ENCODE measurements around the gene SLC39A3. TPM values are rescaled to one million over a fixed set of nuclear protein-coding genes. Genes with fewer than 3 reads are reported as not detected.

SLC39A3 gene
- total RNA-seq, 1 experiment from 2014 or later: 39.1 TPM

DNA sequence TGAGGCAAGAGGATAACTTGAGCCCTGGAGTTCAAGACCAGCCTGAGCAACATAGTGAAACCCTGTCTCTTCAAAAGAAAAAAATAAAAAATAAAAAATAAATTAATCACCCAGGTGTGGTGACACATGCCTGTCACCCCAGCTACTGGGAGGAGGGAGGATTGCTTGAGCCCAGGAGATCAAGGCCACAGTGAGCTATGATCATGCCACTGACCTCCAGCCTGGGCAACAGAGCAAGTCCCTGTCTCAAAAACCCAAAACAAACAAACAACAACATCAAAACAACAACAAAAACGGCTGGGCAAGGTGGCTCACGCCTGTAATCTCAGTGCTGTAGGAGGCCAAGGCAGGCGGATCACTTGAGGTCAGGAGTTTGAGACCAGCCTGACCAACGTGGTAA lies 4.3 kb upstream of the SLC39A3 start:
- H3K9ac ChIP-seq (ENCODE audit: low read length): no peak overlapping the region
- no peak for TF ChIP-seq FOSL1 (IDR thresholded peaks at IDR 0.05; ENCODE audit: low read depth)
- H3K79me2 ChIP-seq (ENCODE audit: insufficient read depth, low read length): peaks cover 6% of the 10 kb centered on the region
- H4K20me1 ChIP-seq (ENCODE audit: insufficient read depth): no peaks in the 10 kb centered on the region
- no peak for DNase-seq (ENCODE audit: low read depth, low spot score)
- peaks cover 0 to 3% of the 10 kb centered on the region in 2 experiments; a peak in 3 of 4 replicates for H3K4me1 ChIP-seq (ENCODE audit: control insufficient read depth in 1 of 2, insufficient read depth in 2 of 2, low read length in 2 of 2)
- CTCF ChIA-PET: no interaction called here
- intact Hi-C loops (cut with micrococcal nuclease): no loop called here
- peaks cover 8% of the 10 kb centered on the region for H3K27me3 ChIP-seq (ENCODE audit: insufficient read depth, low read length)
- H3K27ac ChIP-seq (ENCODE audit: low read depth, low read length): no peak overlapping the region
- H2AFZ ChIP-seq (ENCODE audit: low read depth, low read length, poor library complexity, severe bottlenecking): no peak overlapping the region
- POLR2A ChIA-PET: no interaction called here
- H3K9me3 ChIP-seq (ENCODE audit: control insufficient read depth in 1 of 2, insufficient read depth in 1 of 2, low read depth in 1 of 2, low read length in 2 of 2): no peaks in the 10 kb centered on the region
- H3K9me2 ChIP-seq (ENCODE audit: insufficient read depth): no peaks in the 10 kb centered on the region
- no TSS peak for BruUV-seq (replicated peaks)
- RAD21 ChIA-PET (ENCODE audit: low non-redundant PET in 1 of 2, low total read pairs in 2 of 2, uncharacterized antibody in 2 of 2, unreplicated experiment in 2 of 2): no interaction called here
- ATAC-seq: no peak
- no peak overlapping the region for H3K4me3 ChIP-seq (replicated peaks in 1 of 2; ENCODE audit: low read depth in 1 of 2, low read length in 2 of 2)
- no peaks in the 10 kb centered on the region for H3K36me3 ChIP-seq (ENCODE audit: control insufficient read depth in 1 of 2, insufficient read depth in 2 of 2, low read length in 2 of 2)
- no peak overlapping the region for H3K4me2 ChIP-seq (ENCODE audit: low read length)

DNA sequence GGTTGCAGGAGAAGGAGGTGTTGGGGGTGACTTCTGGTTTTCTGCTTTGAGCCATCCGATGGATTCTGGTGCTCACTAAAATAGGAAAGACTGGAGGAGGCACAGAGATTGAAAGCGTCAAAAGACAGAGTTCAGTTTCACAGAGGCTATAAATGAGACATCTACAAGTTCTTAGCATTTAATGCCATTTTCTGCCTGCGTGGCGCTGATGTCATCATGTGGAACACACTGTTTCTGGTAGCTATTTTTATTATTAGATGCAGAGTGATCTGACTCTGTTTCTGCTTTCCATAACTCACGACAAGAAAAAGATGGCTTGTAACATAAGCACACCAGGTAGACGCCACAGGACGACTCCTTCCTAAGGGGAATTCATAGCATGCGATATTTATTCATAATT lies 3.3 kb upstream of the SLC39A3 start:
- Histone ChIP-seq H3K9ac (ENCODE audit: low read length) (no peak overlapping the region), H3K27ac (ENCODE audit: low read depth, low read length) (no peak overlapping the region), H3K9me2 (ENCODE audit: insufficient read depth) (no peaks in the 10 kb centered on the region), H3K9me3 (ENCODE audit: control insufficient read depth in 1 of 2, insufficient read depth in 1 of 2, low read depth in 1 of 2, low read length in 2 of 2) (no peaks in the 10 kb centered on the region), H3K4me1 (ENCODE audit: control insufficient read depth in 1 of 2, insufficient read depth in 2 of 2, low read length in 2 of 2) (peaks cover 0 to 3% of the 10 kb centered on the region in 2 experiments; a peak in 1 of 4 replicates), H3K27me3 (ENCODE audit: insufficient read depth, low read length) (peaks cover 8% of the 10 kb centered on the region), H3K4me2 (ENCODE audit: low read length) (no peak overlapping the region), H2AFZ (ENCODE audit: low read depth, low read length, poor library complexity, severe bottlenecking) (no peak overlapping the region), H4K20me1 (ENCODE audit: insufficient read depth) (no peaks in the 10 kb centered on the region), H3K4me3 (replicated peaks in 1 of 2; ENCODE audit: low read depth in 1 of 2, low read length in 2 of 2) (no peak overlapping the region), H3K79me2 (ENCODE audit: insufficient read depth, low read length) (peaks cover 13% of the 10 kb centered on the region), H3K36me3 (ENCODE audit: control insufficient read depth in 1 of 2, insufficient read depth in 2 of 2, low read length in 2 of 2) (no peaks in the 10 kb centered on the region)
- ATAC-seq: no peak
- TF ChIP-seq RAD21 (IDR thresholded peaks at IDR 0.05; ENCODE audit: low read depth) (no peak), CEBPB (IDR thresholded peaks at IDR 0.05; ENCODE audit: low read depth) (no peak), SRF (IDR thresholded peaks at IDR 0.05; ENCODE audit: low read depth) (no peak), POLR2AphosphoS5 (IDR thresholded peaks at IDR 0.05; ENCODE audit: low read depth, low read length) (no peak), JUND (IDR thresholded peaks at IDR 0.05) (no peak), TCF7L2 (IDR thresholded peaks at IDR 0.05; ENCODE audit: borderline replicate concordance, extremely low read depth, insufficient read depth, insufficient read length) (no peak), ELF1 (IDR thresholded peaks at IDR 0.05; ENCODE audit: borderline replicate concordance, low read depth) (no peak), ATF3 (IDR thresholded peaks at IDR 0.05) (no peak), ZNF274 (IDR thresholded peaks at IDR 0.05; ENCODE audit: low read depth, low read length) (no peak), EZH2 (IDR thresholded peaks at IDR 0.05) (no peak), SIN3A (IDR thresholded peaks at IDR 0.05; ENCODE audit: low read depth) (no peak)
- TF ChIP-seq, protein P1, sequence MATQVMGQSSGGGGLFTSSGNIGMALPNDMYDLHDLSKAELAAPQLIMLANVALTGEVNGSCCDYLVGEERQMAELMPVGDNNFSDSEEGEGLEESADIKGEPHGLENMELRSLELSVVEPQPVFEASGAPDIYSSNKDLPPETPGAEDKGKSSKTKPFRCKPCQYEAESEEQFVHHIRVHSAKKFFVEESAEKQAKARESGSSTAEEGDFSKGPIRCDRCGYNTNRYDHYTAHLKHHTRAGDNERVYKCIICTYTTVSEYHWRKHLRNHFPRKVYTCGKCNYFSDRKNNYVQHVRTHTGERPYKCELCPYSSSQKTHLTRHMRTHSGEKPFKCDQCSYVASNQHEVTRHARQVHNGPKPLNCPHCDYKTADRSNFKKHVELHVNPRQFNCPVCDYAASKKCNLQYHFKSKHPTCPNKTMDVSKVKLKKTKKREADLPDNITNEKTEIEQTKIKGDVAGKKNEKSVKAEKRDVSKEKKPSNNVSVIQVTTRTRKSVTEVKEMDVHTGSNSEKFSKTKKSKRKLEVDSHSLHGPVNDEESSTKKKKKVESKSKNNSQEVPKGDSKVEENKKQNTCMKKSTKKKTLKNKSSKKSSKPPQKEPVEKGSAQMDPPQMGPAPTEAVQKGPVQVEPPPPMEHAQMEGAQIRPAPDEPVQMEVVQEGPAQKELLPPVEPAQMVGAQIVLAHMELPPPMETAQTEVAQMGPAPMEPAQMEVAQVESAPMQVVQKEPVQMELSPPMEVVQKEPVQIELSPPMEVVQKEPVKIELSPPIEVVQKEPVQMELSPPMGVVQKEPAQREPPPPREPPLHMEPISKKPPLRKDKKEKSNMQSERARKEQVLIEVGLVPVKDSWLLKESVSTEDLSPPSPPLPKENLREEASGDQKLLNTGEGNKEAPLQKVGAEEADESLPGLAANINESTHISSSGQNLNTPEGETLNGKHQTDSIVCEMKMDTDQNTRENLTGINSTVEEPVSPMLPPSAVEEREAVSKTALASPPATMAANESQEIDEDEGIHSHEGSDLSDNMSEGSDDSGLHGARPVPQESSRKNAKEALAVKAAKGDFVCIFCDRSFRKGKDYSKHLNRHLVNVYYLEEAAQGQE (IDR thresholded peaks at IDR 0.05; ENCODE audit: low read depth): no peak
- TF ChIP-seq, protein P2, sequence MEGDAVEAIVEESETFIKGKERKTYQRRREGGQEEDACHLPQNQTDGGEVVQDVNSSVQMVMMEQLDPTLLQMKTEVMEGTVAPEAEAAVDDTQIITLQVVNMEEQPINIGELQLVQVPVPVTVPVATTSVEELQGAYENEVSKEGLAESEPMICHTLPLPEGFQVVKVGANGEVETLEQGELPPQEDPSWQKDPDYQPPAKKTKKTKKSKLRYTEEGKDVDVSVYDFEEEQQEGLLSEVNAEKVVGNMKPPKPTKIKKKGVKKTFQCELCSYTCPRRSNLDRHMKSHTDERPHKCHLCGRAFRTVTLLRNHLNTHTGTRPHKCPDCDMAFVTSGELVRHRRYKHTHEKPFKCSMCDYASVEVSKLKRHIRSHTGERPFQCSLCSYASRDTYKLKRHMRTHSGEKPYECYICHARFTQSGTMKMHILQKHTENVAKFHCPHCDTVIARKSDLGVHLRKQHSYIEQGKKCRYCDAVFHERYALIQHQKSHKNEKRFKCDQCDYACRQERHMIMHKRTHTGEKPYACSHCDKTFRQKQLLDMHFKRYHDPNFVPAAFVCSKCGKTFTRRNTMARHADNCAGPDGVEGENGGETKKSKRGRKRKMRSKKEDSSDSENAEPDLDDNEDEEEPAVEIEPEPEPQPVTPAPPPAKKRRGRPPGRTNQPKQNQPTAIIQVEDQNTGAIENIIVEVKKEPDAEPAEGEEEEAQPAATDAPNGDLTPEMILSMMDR (IDR thresholded peaks at IDR 0.05 in 2 of 3, conservative IDR thresholded peaks at IDR 0.05 in 1 of 3; ENCODE audit: borderline replicate concordance in 1 of 3, insufficient read depth in 1 of 3, low read depth in 2 of 3, low read length in 2 of 3): no peak
- intact Hi-C loops (cut with micrococcal nuclease): no loop called here
- CTCF ChIA-PET: no interaction called here
- BruUV-seq (replicated peaks): no TSS peak
- no peak for DNase-seq (ENCODE audit: low read depth, low spot score)
- POLR2A ChIA-PET: no interaction called here
- RAD21 ChIA-PET (ENCODE audit: low non-redundant PET in 1 of 2, low total read pairs in 2 of 2, uncharacterized antibody in 2 of 2, unreplicated experiment in 2 of 2): no interaction called here

Measured in HCT116 (cell line).